MM.1S (cell line): Measurements from ENCODE around the gene TTC16.

Experiments used
- EZH2phosphoT487 ChIP-seq: fragments of 300-600 bp; sonication (generic); IDR thresholded peaks from 2 replicates; pipeline ENCODE4 v1.6.1; 2018; ENCODE audit warnings: antibody characterized with exemption, low read length
- TF ChIP-seq, protein P1 (sequence below): fragments of 300-600 bp; sonication (generic); IDR thresholded peaks from 2 replicates; pipeline ENCODE4 v1.5.1; 2016; ENCODE audit warnings: antibody characterized with exemption, low read length, mixed read lengths

DNA sequence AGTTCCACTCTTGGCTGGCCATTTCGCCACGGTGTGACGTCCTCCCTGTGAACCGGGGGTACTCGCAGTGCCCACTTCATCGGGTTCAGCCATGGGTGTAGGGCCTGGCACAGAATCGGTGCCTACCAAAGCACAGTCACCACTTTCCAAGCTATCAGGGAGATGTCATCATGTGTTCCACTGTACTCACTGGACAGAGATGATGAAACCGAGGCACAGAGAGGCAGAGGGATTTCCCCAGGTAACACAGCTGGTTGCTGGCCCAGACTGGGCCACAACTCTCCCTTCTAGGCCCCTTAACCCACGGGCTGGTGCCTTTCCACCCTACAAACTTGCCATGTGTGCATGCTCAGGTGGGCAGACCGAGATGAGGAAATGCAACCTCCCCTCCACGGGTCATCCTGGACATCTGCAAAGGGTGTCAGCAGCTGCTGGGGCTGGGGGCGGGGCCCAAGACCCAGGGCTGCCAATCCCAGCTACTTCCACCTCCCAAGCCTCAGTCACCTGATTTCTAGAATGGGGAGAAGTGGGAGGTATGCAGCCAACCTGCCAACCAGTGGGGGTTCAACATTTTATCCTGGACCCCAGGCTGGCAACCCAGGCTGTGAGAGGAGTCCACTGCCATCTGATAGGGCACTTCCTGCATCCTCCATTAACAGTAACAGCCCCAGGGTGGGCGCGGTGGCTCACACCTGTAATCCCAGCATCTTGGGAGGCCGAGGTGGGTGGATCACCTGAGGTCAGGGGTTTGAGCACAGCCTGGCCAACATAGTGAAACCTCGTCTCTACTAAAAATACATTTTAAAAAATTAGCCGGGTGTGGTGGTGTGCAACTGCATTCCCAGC is 63.5 kb downstream of the TTC16 start:
- TF ChIP-seq, protein P1, sequence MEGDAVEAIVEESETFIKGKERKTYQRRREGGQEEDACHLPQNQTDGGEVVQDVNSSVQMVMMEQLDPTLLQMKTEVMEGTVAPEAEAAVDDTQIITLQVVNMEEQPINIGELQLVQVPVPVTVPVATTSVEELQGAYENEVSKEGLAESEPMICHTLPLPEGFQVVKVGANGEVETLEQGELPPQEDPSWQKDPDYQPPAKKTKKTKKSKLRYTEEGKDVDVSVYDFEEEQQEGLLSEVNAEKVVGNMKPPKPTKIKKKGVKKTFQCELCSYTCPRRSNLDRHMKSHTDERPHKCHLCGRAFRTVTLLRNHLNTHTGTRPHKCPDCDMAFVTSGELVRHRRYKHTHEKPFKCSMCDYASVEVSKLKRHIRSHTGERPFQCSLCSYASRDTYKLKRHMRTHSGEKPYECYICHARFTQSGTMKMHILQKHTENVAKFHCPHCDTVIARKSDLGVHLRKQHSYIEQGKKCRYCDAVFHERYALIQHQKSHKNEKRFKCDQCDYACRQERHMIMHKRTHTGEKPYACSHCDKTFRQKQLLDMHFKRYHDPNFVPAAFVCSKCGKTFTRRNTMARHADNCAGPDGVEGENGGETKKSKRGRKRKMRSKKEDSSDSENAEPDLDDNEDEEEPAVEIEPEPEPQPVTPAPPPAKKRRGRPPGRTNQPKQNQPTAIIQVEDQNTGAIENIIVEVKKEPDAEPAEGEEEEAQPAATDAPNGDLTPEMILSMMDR: no peak
- TF ChIP-seq EZH2phosphoT487: no peak
